Upper lobe of right lung (tissue), 1 donor: ENCODE results near the gene ARTN. TPM values are rescaled to one million over a fixed set of nuclear protein-coding genes. Genes with fewer than 3 reads are reported as not detected.

ENCODE experiments used
- ATAC-seq: fragments of 200-7000 bp; cut with Tn5 transposase; one replicate; pipeline ENCODE4 v1.9.1; 2020; ENCODE audit warnings: mild to moderate bottlenecking, moderate library complexity
- DNase-seq: peaks from one replicate; pipeline ENCODE4 v3.0.0-alpha.2; 2020
- H3K27ac ChIP-seq: fragments of 200-600 bp; one replicate; pipeline ENCODE4 v1.8.0; 2022
- H3K27me3 ChIP-seq: fragments of 200-600 bp; one replicate; pipeline ENCODE4 v1.8.0; 2022; ENCODE audit warnings: mild to moderate bottlenecking
- H3K36me3 ChIP-seq: fragments of 200-600 bp; one replicate; pipeline ENCODE4 v1.8.0; 2022
- H3K4me1 ChIP-seq: fragments of 200-600 bp; one replicate; pipeline ENCODE4 v1.8.0; 2022
- H3K4me3 ChIP-seq: fragments of 200-600 bp; one replicate; pipeline ENCODE4 v1.8.0; 2022; ENCODE audit warnings: mild to moderate bottlenecking
- H3K9me3 ChIP-seq: fragments of 200-600 bp; one replicate; pipeline ENCODE4 v1.8.0; 2022
- intact Hi-C: fragments of 100-400 bp; cut with DNase I; formaldehyde crosslinking; loops from one replicate; pipeline ENCODE4 v1.11.0; 2022
- total RNA-seq: library from RNA; stranded (reverse); fragmentation: NEBNext Ultra II Directional; extraction: Animal tissue kit (Norgen Biotek cat#: 25700); gene quantifications from one replicate; pipeline ENCODE4 v1.2.1, GENCODE V29; 2021
- TF ChIP-seq, protein P1 (sequence below): fragments of 200-600 bp; IDR thresholded peaks from one replicate; pipeline ENCODE4 v1.8.0; 2022; ENCODE audit warnings: antibody characterized with exemption
- donor health status: DM: no; HTN: yes; CAD: no; lungs with severe emphysema.

ARTN gene
- total RNA-seq, 1 donor from 2014 or later = 0.43 TPM

DNA sequence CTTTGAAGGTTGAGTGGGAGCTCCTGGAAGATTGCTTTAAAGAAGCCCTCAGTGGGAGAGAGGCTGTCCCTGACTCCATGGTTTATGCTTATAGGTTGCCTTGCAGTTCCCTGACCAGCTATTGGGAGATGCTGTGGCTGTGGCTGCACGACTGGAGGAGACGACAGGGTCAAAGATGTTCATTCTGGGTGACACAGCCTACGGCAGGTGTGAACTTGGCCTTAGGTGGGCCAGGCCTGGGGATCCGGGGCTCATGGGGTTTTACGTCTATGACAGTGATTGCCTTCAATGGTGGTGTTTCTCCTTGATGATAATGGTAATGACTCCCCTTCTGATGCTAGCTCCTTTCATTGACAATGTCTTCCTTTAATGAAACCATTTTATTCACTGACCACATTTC lies 36.9 kb downstream of the ARTN start:
- H3K9me3 ChIP-seq = no peaks in the 10 kb centered on the region
- intact Hi-C loops = no loop called here
- no peak for ATAC-seq

DNA sequence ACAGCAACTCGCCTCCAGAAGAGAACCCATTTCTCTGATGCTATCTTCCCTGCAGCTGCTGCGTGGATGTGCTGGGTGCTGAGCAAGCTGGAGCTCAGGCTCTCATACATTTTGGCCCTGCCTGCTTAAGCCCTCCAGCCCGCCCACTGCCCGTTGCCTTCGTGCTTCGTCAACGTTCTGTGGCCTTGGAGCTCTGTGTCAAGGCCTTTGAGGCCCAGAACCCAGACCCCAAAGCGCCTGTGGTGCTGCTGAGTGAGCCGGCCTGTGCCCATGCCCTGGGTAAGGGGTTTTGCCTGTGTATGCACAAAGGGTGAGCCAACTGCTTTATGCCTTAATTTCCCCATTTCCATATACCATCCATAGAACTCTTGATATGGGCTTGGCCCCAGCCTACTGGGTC lies 37.3 kb downstream of the ARTN start:
- Histone ChIP-seq H3K4me3 (no peak overlapping the region), H3K27ac (no peak overlapping the region), H3K9me3 (no peaks in the 10 kb centered on the region), H3K36me3 (peaks cover 13% of the 10 kb centered on the region), H3K27me3 (no peaks in the 10 kb centered on the region), H3K4me1 (peaks cover 17% of the 10 kb centered on the region)
- intact Hi-C loops = no loop called here
- DNase-seq (no peak), ATAC-seq (no peak)
- TF ChIP-seq, protein P1, sequence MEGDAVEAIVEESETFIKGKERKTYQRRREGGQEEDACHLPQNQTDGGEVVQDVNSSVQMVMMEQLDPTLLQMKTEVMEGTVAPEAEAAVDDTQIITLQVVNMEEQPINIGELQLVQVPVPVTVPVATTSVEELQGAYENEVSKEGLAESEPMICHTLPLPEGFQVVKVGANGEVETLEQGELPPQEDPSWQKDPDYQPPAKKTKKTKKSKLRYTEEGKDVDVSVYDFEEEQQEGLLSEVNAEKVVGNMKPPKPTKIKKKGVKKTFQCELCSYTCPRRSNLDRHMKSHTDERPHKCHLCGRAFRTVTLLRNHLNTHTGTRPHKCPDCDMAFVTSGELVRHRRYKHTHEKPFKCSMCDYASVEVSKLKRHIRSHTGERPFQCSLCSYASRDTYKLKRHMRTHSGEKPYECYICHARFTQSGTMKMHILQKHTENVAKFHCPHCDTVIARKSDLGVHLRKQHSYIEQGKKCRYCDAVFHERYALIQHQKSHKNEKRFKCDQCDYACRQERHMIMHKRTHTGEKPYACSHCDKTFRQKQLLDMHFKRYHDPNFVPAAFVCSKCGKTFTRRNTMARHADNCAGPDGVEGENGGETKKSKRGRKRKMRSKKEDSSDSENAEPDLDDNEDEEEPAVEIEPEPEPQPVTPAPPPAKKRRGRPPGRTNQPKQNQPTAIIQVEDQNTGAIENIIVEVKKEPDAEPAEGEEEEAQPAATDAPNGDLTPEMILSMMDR = no peak

More for the DNA sequence above, 36.9 kb downstream of the ARTN start:
- Histone ChIP-seq H3K36me3 (peaks cover 13% of the 10 kb centered on the region), H3K27ac (peak overlapping the region; percentile 17), H3K27me3 (no peaks in the 10 kb centered on the region), H3K4me1 (peaks cover 13% of the 10 kb centered on the region), H3K4me3 (peak overlapping the region; percentile 93)
- TF ChIP-seq, protein P1 = no peak
- DNase-seq = no peak

DNA sequence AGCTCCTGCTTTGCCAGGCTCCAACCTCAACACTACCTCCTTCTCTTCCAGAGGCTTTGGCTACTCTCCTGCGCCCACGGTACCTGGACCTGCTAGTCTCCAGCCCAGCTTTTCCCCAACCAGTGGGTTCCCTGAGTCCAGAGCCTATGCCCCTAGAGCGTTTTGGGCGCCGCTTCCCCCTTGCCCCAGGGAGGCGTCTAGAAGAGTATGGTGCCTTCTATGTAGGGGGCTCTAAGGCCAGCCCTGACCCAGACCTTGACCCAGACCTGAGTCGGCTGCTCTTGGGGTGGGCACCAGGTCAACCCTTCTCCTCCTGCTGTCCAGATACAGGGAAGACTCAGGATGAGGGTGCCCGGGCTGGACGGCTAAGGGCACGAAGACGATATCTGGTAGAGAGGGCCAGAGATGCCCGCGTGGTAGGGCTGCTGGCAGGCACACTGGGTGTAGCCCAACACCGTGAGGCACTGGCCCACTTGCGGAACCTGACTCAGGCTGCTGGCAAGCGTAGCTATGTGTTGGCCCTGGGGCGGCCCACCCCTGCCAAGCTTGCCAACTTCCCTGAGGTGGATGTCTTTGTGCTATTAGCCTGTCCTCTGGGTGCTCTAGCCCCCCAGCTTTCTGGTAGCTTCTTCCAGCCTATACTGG lies 37.9 kb downstream of the ARTN start:
- Histone ChIP-seq H3K27me3 (no peaks in the 10 kb centered on the region), H3K36me3 (peaks cover 17% of the 10 kb centered on the region), H3K9me3 (no peaks in the 10 kb centered on the region), H3K4me3 (no peak overlapping the region), H3K4me1 (peaks cover 22% of the 10 kb centered on the region), H3K27ac (no peak overlapping the region)
- TF ChIP-seq, protein P1 = no peak
- intact Hi-C loops = no loop called here
- ATAC-seq (no peak), DNase-seq (no peak)

DNA sequence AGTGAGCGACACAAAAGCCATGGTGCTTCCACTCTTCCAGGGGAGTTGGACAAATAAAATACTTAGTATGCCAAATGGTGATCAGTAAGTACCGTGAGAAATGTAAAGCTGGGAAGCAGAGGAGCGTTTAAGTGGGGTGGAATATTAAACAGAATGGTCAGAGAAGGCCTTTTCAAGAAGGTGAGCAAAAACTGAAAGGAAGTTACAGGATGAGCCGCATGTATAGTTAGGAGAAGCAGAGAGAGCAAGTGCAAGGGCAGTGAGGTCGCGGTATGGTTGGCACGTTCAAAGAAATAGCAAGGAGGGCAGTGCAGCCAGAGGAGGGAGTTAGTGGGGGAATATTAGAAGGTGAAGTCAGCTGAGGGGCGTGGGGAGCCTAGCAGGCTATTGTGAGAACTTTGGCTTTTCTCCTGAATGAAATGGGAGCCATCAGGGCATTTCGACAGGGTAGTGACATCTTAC lies 40.4 kb downstream of the ARTN start:
- H3K4me1 ChIP-seq = peaks cover 43% of the 10 kb centered on the region
- H3K27ac ChIP-seq = peak overlapping the region; percentile 95
- intact Hi-C loops = no loop called here
- no peaks in the 10 kb centered on the region for H3K27me3 ChIP-seq
- ATAC-seq = no peak
- no peaks in the 10 kb centered on the region for H3K9me3 ChIP-seq
- TF ChIP-seq, protein P1 = no peak
- peaks cover 36% of the 10 kb centered on the region for H3K36me3 ChIP-seq
- peak overlapping the region; percentile 94 for H3K4me3 ChIP-seq
- DNase-seq = no peak

DNA sequence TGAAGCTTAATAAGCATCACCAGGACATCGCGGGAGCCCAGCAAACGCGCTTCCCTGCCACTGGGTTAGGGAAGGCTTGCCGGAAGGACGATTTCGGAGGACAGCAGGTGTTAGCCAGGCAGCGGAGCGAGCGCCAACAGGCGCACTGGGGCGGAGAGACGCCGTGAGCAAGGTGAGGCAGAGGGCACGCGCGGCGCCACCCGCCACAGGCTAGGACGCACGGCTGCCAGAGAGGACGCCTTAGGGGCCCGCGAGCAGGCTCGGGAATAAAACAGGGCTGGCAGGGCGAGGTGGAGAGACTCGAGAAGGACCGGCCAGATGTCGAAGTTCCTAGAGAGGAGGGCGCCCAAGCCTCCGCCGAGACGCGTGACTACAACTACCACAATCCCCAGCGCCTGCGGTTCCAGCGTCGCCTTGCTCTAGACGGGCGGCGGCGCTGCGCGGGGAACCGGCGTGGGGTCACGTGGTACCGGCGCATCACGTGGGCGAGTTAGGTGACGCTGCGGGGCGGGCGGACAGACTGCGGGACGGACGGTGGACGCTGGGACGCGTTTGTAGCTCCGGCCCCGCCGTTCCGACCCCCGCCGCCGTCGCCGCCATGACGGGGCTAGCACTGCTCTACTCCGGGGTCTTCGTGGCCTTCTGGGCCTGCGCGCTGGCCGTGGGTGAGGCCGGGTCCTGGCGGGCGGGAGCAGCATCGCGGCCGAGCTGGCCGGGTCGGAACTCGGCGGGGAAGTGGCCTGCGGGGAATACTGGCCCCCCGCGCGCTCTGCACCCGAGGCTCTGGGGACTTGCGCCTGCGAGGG lies 41.0 kb downstream of the ARTN start, which contains the start of gene ATP6V0B:
Gene ATP6V0B (plus strand): TSS at position 518 of the 806 bp plus-strand sequence. CDS start 81 bp downstream, at position 599.
- H3K27me3 ChIP-seq = no peaks in the 10 kb centered on the region
- peak within 1 kb of the TSS; percentile 94 for H3K4me3 ChIP-seq
- H3K9me3 ChIP-seq = no peaks in the 10 kb centered on the region
- TF ChIP-seq, protein P1 = peak; percentile 33
- H3K4me1 ChIP-seq = peaks cover 40% of the 10 kb centered on the region
- peaks cover 36% of the 10 kb centered on the region for H3K36me3 ChIP-seq
- DNase-seq (peak; percentile 99), ATAC-seq (peak; percentile 89)
- H3K27ac ChIP-seq = peak within 1 kb of the TSS; percentile 95
- intact Hi-C loops = no loop called here
